HG02973 (cell line): Measurements from ENCODE around the gene PTPRN2.
"Not testable (repeated sequence)": the region's sequence is repeated elsewhere in the genome, so short reads cannot be mapped to it uniquely, and the experiment has no call there.

ENCODE experiments used
- ATAC-seq: cut with Tn5 transposase; IDR thresholded peaks from one replicate; pipeline ENCODE4 v1.9.1; 2021; ENCODE audit warnings: moderate library complexity; ENCODE audit not compliant: unreplicated experiment

Gene PTPRN2

DNA sequence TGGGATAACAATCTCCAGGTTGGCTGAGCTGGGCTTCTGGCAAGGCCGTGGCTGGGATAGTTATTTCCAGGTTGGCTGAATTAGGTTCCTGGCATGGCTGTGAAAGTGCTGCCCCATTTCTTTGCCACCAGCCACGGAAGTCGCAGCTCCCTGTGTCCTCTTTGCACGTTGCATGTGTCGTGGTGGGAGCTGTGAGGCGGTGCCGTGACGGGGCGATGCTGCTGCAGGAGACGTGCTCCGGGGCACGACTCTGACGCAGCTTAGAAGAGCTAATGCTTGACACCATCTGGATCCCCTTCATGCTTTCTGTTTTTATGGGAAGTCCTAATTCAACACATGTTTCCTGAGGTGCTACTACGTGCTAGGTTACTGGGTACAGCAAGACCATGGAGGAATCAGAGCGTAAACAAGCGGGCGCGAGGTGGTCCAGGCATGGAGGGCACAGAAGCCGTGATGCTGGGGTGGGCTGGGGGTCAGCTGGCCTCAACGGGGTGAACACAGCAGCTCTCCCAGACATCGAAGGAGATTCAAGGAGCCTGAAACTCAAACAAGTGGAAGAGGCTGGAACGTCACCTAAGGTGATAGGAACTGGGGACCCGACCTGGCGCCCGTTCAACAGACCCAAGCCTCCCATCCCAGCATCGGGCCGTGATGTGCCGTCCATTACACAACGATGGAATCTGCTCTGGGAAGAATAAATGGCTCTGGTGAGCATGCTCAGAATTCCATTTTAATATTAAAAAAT lies 843.7 kb downstream of the PTPRN2 start:
- no peak for ATAC-seq

DNA sequence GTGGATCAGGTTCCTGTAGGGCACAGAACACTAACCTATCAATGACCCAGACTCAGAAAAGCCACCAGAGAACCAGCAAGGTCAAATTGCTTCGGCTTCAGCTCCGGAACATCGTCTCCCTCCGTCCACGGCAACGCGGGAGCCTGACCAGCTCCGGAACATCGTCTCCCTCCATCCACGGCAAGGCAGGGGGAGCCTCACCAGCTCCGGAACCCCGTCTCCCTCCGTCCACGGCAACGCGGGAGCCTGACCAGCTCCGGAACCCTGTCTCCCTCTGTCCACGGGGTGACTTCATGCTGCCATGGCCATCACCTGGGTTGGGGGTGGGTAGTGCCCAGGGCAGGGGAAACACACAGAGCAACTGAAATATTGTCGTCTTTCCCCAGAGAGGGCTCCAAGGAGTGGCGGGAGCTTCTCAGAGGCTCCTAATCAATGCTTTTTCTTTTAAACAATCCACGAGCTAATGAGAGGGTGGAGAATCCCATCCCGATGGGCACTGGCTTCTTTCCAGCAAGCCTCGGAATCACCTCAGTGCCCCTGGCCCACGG lies 847.3 kb downstream of the PTPRN2 start:
- no peak for ATAC-seq

DNA sequence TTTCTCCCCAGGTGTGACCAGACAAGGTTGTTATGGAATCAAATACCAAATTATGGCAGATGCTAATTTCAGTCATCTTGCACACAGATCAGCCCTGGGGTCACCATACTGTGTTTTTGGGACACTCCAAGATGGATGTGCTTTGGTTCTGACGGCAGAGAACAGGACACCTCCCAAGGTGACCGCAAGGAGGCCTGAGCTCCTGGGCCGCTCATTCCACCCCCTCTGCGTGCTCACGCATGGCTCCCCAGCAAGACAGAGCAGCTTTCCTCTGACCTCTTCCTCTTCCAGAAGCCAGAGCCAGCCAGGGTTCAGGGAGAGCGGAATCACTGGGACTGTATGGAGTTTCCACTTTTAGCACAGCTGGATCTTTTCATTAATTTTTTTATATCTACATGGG lies 848.0 kb downstream of the PTPRN2 start:
- ATAC-seq = no peak

DNA sequence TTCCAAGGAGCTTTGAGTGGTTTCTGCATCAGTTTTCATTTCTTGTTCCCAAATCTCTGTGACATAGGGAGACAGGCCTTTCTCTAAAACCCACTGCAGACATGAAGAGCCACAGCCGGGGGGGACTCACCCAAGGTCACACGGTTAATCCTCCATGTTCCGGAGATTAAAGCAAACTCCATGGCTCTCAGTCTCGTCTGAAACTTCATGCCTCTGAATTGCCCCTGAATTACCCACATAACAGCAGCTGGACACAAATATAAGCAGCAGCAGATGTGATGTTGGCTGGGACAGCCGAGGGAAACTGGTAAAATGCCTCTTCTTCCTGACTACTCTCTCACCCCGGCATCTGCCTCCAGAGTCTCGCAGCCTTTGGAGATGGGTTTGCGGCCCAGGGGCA lies 848.6 kb downstream of the PTPRN2 start:
- ATAC-seq = no peak

DNA sequence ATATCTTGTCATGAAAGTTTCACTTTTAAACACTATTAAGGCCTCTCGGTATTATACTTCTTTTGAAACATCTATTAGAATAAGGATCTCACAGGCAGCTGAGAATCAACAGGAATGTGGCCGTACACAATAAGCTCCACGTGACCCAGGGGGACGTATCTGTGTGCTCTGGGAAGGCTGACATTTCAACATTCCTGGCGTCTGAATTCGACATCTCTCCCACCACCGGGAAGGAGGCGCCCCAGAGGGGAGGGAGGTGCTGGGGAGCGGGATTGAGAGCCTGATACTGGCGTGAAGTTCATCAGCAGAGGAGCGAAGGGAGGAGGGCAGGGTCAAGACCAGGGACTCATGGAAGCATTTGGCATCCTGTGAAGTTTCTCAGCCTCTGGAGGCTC lies 849.6 kb downstream of the PTPRN2 start:
- ATAC-seq = no peak

DNA sequence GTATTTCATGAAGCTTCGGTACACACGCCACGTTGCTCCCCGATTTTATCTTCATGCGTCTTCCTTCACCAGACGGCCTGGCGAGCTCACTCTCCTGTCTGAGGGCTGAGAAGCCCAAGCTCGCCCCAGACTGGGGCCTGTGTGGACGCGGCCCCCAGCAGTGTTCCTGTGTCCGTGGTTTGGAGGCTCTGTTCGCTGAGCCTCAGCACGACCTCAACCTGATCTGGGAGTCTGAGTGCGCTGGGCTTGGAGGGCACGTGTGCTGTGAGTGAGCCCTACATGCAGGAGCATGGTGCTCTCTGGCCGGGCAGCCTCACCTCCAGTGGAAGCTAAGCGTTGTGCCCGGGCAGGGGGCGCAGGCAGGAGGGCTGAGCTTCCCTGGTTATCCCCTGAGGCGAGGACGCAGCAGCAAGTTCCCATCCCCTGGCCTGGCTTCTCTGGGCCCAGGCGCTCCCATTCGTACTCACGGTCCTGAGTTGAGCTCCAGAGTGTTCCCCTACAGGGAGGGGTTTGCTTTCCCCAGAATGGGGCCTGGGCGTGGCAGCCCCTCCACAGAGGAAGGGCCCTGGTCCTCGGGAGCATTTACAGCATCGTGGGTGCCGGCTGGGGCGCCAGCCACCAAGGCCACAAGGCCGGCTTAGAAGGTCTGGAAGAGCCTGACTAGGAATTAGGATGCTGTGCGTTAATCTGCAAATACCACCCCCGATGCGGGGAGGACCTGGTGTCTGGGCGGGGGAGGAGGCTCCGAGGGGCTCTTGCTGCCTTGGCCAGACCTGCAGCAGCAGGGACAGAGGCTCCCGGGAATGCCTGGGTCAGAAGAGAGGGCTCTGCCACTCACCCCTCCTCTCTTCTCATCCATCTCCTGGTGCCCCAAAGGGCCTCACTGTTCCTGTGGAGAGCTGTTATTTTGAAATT lies 850.2 kb downstream of the PTPRN2 start:
- ATAC-seq = no peak

DNA sequence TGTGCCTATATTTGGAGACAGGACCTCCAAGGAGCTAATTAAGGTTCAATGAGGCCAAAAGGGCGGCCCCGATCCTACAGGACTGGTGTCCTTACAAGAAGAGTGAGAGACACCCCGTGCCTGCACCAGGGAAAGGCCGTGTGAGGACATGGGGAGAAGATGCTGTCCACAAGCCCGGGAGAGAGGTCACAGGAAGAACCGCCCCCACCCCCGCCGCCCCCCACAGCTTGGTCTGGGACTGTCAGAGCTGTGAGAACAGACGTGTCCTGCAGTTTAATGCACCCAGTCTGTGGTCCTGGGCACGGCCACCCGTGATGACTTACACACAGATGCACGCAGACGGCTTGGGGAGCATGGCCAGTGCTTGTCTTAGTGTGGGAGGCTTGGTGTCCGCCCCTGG lies 851.3 kb downstream of the PTPRN2 start:
- no peak for ATAC-seq

DNA sequence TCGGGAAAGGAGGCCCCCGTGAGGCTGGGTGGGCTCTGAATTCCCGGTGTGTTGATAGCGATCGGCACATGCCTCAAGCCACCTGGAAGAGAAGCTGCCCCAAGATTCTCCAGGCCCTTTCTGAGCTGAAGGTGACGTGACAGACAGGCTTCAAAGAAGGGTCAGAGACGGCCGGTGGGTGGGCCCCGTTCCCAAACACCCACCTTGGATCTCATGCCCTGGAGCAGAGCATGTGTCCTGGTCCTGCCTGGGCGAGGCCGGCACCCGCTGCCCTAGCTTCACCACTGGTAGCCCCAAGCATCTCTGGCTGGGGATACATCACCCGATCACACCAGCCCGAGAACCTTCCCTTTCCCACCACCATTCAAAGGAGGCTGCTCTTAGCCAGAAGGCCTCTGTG lies 851.8 kb downstream of the PTPRN2 start:
- ATAC-seq = no peak

DNA sequence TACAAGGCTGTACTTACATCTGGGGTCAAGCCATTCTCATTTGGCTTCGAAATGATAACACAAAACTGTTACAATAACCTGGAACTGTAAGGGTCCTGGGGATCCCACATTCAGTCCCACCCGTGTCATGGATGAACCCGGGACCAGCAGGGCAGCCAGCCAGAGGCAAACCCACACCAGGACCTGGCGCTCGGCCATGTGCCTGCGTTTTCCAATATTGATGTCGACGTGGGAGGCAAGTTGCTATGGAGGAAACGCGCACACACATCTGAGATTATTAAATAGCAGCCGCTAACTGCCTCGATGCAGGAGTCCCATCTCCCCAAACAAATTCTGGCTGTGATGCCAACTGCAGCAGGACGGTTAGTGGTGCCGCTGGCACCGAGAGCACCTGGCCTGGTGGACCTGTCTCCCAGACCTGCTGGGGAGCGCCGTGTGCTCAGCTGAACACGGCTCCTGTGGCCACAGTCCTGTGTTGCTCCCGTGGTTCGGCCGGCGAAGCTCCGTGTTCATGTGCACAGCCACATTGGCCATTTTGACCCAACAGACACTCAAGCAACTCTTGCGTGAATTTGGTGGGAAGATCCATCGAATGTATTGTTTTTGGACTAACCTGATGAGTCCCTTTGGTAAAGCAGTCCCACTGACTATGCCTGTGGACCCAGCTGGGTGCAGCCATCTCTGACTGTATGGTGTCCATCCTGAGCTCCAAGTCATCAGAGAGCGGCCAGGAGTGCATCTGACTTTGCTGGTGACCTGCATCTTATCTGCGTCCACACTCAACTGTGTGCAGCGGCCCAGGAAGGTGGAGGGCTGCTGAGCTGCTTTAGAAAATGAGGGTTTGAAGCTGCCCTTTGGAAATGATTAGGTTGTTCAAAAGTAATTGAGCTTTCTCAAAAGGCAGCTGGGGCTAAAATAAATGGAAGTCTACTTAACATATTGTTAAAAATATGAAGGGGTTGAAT lies 852.7 kb downstream of the PTPRN2 start:
- no peak for ATAC-seq

DNA sequence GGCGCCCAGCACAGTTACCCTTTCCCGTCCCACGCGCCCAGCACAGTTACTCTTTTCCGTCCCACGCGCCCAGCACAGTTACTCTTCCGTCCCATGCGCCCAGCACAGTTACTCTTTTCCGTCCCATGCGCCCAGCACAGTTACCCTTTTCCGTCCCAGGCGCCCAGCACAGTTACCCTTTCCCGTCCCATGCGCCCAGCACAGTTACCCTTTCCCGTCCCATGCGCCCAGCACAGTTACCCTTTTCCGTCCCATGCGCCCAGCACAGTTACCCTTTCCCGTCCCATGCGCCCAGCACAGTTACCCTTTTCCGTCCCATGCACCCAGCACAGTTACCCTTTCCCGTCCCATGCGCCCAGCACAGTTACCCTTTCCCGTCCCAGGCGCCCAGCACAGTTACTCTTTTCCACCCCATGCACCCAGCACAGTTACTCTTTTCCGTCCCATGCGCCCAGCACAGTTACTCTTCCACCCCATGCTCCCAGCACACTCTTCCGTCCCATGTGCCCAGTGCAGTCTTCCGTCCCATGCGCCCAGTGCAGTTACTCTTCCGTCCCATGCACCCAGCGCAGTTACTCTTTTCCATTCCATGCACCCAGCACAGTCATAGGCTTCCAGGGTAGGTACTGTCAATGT lies 853.7 kb downstream of the PTPRN2 start:
- ATAC-seq = not testable (repeated sequence)

DNA sequence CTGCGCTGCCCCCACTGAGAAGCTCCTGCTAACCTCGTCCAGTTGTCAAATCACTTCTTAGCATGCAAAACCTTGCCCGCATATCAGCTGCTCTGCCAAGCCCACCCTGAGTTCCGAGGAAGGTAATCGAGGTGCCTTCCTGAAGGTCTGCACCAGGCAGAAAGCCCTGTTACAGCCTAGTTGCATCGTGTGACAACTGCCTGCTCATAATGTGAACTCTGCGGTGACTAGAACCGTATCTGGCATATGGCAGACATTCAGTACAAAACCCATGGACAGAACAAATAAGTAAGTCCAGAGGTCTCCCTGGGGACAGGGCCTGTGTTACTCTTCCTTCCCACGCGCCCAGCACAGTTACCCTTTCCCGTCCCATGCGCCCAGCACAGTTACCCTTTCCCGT lies 856.5 kb downstream of the PTPRN2 start:
- ATAC-seq = no peak

DNA sequence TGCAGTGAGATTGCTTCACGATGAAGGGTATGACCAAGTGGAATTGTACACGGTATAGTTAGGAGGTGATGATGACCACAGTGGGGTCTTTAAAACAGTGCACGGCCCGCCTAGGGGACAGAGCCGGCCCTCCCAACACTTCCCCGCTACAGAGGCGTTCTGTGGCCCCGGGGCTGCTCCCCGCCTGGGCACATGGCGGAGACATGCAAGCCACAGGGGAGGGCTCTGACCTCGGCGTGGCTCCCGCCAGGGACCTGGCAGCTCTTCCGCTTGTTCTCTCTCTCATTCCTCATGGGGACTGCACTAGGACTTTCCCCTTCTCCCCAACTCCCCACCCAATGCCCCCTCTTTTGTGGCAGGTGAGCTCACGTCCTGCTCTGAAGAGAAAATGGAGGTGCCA lies 857.0 kb downstream of the PTPRN2 start:
- no peak for ATAC-seq

DNA sequence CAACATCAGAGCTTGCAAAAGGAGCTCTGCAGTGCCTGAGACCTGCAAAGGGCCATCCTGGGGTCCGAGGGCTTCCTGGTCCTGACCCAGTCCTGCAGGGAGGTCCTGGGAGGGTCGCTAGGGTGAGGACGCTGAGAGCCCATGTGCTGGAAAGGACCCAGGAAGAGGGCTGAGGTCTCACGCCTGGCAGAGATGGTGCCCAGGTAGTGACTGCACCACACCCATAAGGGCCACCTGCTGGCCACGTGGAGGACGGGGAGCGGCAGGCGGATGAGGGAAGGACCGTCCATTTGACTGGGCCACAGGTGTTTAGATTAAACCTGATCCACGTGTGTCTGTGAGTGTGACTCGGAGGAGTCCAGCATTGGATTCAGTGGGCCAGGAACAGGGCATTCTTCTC lies 858.1 kb downstream of the PTPRN2 start:
- ATAC-seq = no peak

DNA sequence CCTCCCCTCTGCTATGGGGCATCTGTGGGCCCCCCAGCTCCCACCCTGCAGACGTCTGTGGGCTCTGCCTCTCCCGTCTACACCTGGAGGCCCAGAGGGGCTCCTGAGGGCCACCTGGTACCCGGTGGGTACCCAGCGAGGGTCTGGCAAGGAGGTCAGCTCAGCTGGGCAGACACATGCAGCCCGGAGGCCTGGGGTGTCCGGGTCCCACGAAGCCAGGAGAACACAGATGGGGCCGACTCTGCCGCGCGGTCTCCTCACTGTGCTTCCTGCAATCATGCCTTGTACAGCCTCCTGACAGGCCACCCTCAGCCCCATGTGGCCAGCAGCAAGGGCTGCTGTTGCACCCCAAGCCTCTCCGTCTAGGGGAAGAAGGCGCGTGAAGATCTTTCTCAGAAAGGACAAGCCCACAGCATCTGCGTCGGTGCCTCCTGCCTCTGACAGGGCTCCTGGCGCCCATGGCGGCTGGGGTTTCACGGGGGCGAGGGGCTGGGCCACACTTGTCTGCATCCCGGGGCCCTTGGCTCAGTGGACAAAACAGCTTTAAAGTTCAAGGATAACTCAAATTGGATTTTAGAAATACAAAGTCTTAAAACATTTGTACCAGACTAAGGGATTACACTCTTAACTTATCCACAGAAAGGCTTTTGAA lies 859.5 kb downstream of the PTPRN2 start:
- ATAC-seq = no peak

DNA sequence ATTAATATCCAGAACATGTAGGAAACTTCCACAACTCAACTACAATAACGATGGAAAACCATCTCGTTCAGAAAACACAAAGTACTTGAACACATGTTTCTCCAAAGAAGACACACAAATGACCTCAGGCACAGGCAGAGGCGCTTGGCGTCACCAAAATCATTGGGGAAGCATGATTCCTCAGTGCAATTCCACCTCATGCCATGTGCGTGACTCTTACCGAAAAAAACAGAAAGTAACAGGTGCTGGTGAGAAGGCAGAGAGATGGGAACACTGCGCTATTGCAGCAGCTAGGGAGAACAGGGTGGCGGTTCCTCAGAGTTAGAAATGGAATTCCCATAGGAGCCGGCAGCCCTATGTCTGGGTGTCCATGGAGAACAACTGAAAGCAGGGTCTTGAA lies 860.9 kb downstream of the PTPRN2 start:
- no peak for ATAC-seq

DNA sequence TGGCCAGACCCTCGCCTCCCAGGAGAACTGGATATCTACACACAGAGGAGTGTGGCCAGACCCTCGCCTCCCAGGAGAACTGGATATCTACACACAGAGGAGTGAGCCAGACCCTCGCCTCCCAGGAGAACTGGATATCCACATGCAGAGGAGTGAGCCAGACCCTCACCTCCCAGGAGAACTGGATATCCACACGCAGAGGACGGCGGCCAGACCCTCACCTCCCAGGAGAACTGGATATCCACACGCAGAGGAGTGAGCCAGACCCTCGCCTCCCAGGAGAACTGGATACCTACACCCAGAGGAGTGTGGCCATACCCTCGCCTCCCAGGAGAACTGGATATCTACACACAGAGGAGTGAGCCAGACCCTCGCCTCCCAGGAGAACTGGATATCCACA lies 862.3 kb downstream of the PTPRN2 start:
- not testable (repeated sequence) for ATAC-seq

DNA sequence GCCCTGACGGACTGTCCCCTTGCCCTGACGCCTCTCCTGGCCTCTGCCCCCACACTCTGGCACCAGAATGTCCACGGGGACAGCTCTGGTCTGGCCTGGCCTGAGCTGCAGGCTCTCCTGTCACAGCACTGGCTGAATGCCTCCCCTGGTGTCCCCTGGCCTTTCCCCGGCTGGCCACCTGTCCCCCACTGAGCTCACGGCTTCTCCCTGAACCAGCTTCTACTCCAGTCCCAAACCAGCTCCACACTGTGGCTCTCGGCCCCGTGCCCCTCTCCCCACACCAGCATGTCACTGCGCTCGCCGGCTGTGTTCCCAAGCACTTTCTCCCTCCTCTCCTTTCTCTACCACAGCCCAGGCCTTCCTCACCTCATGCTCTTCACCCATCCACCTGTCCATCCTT lies 864.4 kb downstream of the PTPRN2 start:
- ATAC-seq = no peak

DNA sequence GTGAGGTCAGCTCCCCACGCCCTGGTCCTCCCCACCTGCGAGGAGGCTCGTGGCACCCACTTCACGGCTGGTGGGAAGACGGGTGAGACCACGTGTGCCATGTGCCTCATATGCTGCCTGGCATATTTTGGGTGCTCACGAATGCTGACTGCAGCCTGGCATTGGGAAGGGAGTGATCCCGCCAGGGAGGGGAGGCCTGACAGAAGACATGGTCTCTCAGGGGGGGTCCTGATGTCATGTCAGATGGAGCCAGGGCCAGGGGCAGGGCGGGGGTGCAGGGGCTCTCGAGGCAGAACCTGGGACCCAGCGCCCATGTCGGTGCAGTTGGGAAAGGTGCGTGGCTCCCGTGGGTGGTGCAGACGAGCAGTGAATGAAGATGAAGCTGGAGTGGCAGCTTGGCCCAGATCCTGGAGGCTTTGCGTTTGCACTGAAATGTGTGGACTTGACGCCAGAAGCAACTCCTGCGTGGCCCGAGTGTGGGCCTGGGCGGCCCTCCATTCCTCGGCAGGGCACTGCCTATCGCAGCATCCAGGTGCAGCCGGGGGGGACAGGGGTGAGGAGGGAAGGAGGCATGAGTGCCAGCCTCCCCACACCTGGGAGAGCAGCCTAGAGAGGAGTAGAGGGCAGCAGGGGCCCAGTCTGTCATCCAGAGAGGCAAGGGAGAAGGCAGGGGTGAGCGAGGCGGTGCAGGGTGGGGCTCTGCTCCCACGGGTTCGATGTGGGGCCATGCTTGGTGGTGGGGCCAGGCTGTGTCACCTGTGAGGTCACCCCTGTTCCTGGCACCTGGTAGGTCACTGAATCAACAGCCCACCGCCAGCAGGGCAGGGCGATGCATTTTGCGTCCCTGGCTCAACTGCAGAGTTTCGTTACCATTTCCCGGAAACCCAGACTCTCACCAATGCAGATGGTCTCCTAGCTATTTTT lies 865.2 kb downstream of the PTPRN2 start:
- no peak for ATAC-seq
